Measurements from ENCODE around the gene PEX14.

Gene PEX14

DNA sequence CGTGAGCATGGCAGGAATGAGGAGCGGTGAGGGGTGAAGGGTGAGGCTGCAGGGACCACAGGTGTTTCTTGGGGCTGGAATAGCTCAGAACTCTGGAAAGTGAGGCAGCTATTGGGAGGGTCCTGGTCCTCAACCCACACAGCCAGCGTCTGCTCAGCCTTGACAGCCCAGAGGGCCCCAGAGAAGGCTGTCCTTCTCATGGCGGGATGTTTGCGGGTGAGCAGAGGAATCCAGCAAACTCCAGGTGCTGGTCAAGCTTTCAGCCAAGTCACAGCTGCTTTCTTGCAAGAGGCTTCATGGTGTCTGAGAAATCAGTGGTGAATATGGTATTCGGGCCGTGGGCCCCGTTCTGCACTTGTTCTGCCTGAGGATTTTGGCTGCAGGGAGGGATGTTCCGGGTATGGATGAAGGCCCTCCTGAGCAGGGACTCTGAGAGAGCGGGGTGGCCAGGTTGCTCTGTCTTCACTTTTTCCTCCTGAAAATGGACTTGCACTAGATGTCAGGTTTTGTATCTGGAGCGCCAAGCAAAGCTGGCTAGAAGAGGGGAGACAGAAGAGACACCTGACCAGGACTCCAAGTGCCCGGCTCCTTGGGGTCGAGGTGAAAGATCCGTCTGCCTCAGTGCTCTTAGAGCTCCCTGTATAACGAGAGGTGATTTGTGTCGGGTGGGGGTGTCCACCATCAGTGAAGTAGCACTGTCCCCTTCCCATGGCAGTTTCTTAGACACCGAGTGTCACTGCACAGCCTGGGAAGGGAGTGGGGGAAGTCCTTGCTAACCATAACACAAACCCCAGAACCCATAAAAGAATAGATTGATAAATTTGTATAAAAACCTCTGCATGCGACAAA is 139.9 kb downstream of the PEX14 start:
- ATAC-seq = no peak
- Mint-ChIP-seq H3K27me3 (no peaks in the 10 kb centered on the region), H3K36me3 (peaks cover 28% of the 10 kb centered on the region), H3K4me3 (no peak overlapping the region), H3K4me1 (peaks cover 18% of the 10 kb centered on the region), H3K27ac (peak overlapping the region; percentile 25), H3K9me3 (no peaks in the 10 kb centered on the region)

DNA sequence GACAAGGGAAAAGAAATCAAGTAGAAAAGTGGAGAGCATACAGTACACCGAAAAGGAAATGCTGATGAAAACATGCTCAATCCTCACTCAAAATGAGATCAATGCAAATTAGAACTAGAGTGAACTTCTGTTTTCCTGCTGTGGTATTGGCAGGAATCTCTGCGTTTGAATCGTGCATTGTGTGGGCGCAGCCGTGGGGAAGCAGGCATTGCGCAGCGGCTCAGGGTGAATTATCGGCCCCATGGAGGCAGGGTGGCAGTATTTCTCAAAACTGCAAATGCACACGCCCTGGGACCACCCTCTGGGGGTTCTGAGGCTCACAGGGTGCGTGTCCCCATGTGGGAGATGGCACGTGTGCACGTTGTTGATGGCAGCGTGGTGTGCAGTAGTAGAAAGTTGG is 140.6 kb downstream of the PEX14 start:
- Mint-ChIP-seq H3K27ac (peak overlapping the region; percentile 25), H3K4me3 (no peak overlapping the region), H3K36me3 (peaks cover 27% of the 10 kb centered on the region), H3K27me3 (no peaks in the 10 kb centered on the region), H3K9me3 (no peaks in the 10 kb centered on the region), H3K4me1 (peaks cover 18% of the 10 kb centered on the region)
- ATAC-seq = no peak

DNA sequence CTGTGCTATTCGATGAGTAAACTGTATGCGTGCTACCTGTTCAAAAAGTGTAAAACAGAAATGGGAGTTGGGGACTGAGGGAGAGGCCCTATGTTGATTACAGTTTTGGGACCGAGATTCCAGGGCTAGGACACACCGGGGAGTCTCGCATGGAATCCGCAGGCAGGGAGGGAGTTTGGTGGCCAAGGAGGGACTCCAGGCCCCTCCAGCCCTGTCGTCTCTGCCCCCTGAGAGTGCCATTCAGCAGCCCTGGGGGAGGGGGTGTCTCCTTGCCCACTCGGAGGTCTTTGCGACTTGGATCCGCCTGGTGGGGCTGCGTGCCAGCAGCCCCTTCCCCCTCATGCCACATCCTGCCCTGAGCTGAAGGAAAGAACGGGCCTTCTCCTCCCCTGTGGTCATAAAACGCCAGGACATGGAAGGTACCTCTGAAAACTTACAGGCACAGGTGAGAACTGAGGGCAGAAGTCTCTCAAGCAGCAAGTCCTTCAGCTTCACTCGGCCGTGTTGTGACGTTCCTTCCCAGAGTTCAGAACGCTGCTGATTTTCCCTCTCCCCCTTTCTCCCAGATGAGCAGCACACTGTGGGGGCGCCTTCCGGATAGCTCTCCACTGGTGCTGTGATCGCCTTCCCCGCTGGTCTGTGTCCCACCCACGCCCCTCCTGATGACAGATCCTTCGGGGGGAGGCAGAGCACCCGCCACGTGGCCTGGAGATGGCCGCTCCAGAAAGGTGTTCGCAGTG is 141.4 kb downstream of the PEX14 start:
- Mint-ChIP-seq H3K27me3 (no peaks in the 10 kb centered on the region), H3K36me3 (peaks cover 20% of the 10 kb centered on the region), H3K4me1 (peaks cover 18% of the 10 kb centered on the region), H3K4me3 (no peak overlapping the region), H3K27ac (no peak overlapping the region), H3K9me3 (no peaks in the 10 kb centered on the region)
- ATAC-seq = no peak

DNA sequence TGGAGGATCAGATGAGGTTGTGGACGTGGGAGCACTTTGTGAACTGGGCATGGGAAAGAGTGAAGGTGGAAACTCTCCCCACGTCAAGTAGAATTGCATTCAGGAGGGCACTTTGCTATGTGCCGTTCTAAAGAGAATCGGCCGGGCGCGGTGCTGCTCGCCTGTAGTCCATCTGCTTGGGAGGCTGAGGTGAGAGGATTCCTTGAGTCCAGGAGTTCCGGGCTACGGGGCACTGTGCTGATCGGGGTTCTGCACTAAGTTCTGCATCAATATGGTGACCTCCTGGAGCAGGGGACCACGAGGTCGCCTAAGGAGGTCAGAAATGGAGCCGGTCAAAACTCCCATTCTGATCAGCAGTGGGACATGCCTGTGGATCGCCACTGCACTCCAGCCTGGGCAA is 141.9 kb downstream of the PEX14 start:
- H3K4me3 Mint-ChIP-seq = no peak overlapping the region
- peaks cover 20% of the 10 kb centered on the region for H3K36me3 Mint-ChIP-seq
- H3K4me1 Mint-ChIP-seq = peaks cover 18% of the 10 kb centered on the region
- no peak for ATAC-seq
- no peak overlapping the region for H3K27ac Mint-ChIP-seq
- no peaks in the 10 kb centered on the region for H3K27me3 Mint-ChIP-seq
- no peaks in the 10 kb centered on the region for H3K9me3 Mint-ChIP-seq

DNA sequence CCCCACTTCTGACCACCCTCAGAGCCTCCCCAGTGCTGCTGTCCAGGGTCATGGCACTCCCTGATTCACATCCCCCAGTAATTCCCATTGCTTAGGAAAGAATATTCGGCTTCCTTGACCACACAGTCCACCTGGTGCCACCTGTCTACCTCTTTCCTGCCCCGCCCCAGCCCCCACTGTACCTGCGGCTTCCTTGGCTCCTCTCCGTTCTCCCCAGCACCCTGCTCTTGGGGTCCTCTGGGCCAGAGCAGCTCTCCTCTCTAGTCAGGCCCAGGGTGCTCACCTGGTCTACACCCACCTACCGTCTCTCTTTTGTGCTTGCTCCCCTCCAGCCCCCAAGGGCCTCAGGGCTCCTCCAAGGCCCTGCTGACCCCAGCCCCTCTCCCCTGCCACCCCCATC is 142.6 kb downstream of the PEX14 start:
- H3K27ac Mint-ChIP-seq = no peak overlapping the region
- H3K36me3 Mint-ChIP-seq = peaks cover 25% of the 10 kb centered on the region
- no peak for ATAC-seq
- H3K4me3 Mint-ChIP-seq = no peak overlapping the region
- H3K27me3 Mint-ChIP-seq = no peaks in the 10 kb centered on the region
- H3K4me1 Mint-ChIP-seq = peaks cover 18% of the 10 kb centered on the region
- no peaks in the 10 kb centered on the region for H3K9me3 Mint-ChIP-seq

DNA sequence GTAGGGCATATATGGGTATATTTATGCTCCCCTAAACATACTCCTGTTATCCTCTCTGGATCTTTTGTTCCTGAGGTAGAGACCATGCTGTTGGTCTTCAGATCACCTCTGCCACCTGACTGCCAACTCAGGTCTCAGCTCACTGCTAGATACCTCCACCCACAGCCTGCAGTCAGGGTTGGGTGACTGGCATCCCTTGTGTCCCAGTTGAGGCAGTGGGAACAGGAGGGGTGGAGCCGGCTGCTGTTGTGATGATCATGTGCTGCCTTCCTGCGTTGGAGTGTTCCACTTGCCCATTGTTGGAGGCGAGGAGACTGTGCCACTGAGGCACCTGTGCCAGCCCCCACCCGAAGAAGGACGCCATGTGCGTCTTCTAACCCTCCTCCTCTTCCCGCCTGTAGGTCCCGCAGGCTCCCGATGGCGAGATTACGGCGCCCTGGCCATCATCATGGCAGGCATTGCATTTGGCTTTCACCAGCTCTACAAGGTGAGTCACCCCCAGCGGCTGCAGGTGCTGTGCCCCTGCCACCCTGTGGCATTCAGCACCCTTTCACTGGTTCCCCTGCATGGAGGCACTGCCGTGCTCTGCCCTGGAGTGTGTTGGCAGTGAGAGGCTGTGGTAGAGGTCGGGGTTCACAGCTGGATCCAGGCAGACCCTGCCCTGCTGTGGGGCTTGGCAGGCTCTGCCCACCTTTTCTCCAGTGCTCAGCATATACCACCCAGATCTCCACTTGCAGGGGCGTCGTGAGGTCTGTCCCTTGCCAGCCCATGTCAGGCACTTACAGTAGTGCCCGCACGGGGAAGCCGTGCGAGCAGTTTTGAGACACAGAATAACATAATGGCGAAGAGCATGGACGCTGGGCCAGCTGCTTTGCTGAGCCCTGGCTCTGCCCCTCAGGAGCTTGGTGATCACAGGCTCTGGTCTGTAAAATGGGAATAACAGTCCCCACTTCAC is 143.5 kb downstream of the PEX14 start:
- Mint-ChIP-seq H3K4me3 (no peak overlapping the region), H3K4me1 (peaks cover 18% of the 10 kb centered on the region), H3K27me3 (no peaks in the 10 kb centered on the region), H3K27ac (no peak overlapping the region), H3K36me3 (peaks cover 27% of the 10 kb centered on the region), H3K9me3 (no peaks in the 10 kb centered on the region)
- ATAC-seq = no peak

DNA sequence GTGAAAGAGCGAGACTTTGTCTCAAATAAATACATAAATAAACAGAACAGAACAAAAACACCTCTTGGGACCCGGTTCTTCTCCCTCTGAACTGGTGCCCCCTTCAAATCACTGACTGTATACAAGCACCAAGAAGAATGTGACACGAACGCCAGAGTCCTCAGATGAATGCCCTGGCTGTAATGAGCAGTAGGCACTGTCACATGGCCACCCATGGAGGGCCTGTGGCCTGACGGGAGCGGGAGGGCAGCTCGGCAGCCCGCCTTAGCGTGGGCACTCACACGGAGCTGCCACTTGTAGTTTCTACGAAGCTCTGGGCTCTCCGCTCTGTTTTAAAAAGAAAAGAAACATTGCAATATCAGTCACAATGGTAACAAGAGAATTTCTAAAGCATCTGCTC is 146.0 kb downstream of the PEX14 start:
- Mint-ChIP-seq H3K27me3 (no peaks in the 10 kb centered on the region), H3K9me3 (no peaks in the 10 kb centered on the region), H3K36me3 (peaks cover 37% of the 10 kb centered on the region), H3K27ac (no peak overlapping the region), H3K4me1 (no peaks in the 10 kb centered on the region), H3K4me3 (no peak overlapping the region)
- ATAC-seq = no peak

DNA sequence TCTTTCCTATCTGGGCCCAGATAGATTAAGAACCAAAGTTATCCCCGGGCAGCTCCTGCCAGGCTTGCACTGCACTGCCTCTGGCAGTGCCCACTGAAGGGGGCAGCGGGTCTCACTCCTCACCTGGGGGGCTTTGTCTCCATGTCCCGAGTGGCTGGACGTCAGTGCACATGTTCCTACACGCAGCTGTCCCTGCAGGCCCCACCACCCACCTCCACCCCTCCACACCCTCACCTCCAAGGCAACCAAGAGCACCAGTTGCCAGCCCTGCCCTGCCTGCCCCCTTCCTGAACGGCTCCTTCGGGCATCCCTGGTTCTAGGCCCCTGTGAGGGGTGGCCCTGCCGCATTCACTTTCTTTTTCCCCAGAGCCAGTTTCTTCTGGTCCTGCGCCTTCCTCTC is 147.2 kb downstream of the PEX14 start:
- H3K4me1 Mint-ChIP-seq = no peaks in the 10 kb centered on the region
- ATAC-seq = no peak
- H3K27me3 Mint-ChIP-seq = no peaks in the 10 kb centered on the region
- H3K27ac Mint-ChIP-seq = no peak overlapping the region
- no peak overlapping the region for H3K4me3 Mint-ChIP-seq
- peaks cover 36% of the 10 kb centered on the region for H3K36me3 Mint-ChIP-seq
- H3K9me3 Mint-ChIP-seq = no peaks in the 10 kb centered on the region

DNA sequence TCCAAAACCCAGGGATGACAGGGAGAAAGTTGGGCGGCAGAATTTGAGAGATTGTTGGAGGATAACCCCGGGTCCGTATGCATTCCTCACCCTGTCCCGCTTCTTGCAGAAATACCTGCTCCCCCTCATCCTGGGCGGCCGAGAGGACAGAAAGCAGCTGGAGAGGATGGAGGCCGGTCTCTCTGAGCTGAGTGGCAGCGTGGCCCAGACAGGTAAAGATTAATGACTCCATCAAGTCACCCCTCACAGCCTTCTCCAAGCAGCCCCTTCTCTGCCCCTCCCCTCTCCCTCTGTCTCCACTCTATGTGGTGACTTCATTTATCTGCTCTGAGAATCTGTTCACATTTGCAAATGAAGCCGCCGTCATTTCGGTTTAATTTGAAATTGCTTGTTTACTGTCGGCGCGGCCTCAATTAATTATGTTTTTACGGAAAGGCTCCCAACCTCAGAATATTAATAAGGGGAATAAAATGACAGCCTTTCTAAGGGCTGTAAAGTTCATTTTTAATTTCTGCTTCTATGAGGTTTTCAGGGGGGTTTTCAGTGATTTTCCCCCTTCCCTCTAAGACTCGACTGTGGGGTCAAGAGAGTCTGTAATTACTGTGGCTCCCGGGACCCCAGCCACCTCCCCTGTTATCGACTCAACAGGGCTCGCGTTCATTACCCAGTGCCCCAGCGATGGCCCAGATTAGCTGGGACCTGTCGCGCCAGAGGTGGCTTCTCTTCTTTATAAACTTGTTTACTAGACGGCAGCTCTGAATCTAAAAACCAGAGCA is 148.3 kb downstream of the PEX14 start:
- Mint-ChIP-seq H3K27ac (no peak overlapping the region), H3K36me3 (peaks cover 34% of the 10 kb centered on the region), H3K4me1 (no peaks in the 10 kb centered on the region), H3K9me3 (no peaks in the 10 kb centered on the region), H3K4me3 (no peak overlapping the region), H3K27me3 (no peaks in the 10 kb centered on the region)
- no peak for ATAC-seq

DNA sequence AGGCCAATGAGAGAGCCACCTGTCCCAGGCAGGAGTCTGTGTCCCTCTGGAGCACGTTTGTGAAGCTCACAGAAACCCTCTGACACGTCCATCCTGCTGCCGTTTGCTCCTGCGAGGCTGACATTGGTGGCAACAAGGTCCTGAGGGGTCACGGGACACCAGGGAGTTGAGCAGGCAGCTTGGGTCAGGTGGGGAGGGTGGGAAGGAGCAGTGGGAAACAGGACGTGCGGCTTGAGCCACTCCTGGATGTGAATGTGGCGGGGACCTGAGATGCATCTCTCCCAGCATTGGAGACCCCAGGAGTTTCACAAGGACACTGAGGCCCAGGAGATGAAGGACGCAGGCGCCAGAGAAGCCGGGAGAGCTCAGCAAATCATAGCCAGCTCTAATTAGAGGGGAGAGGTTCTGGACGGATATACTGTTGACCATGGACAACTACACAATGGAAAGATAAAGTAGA is 149.0 kb downstream of the PEX14 start:
- Mint-ChIP-seq H3K27ac (no peak overlapping the region), H3K4me3 (no peak overlapping the region), H3K4me1 (no peaks in the 10 kb centered on the region), H3K36me3 (peaks cover 32% of the 10 kb centered on the region), H3K9me3 (no peaks in the 10 kb centered on the region), H3K27me3 (no peaks in the 10 kb centered on the region)
- no peak for ATAC-seq

DNA sequence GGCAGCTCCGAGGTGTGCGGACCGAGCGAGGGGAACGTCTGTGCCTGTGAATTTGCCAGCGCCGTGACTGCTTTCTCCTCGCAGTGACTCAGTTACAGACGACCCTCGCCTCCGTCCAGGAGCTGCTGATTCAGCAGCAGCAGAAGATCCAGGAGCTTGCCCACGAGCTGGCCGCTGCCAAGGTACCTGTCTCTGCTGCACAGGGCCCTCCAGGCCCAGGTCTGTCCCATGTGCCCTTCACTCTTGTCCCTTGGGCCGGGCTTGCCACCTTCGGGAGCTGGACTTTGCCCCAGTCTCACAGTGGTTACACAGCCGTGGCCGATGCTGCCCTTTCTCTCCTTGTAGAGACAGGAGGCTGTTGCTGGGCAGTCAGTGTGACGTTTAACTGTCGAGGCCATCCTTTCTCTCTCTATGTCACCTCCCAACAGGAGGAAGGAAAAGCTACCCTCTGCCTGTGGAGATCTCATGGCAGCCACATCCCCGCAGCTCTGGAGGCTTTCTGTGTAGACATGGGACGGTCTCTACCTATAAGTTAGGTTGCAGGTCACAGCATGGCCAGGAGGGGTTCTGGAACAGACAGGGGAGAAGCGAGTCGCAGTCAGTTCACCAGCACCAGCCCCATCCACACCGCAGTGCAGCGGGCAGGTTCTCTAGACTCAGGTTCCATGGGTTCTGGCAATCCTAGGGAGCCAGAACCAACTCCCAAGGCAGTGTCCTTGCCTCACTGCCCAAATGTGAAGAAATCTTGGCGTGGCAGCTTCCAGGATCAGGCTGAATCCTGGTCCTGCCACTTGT is 149.7 kb downstream of the PEX14 start:
- Mint-ChIP-seq H3K27ac (no peak overlapping the region), H3K4me1 (no peaks in the 10 kb centered on the region), H3K27me3 (no peaks in the 10 kb centered on the region), H3K36me3 (peaks cover 35% of the 10 kb centered on the region), H3K4me3 (no peak overlapping the region), H3K9me3 (no peaks in the 10 kb centered on the region)
- ATAC-seq = no peak

DNA sequence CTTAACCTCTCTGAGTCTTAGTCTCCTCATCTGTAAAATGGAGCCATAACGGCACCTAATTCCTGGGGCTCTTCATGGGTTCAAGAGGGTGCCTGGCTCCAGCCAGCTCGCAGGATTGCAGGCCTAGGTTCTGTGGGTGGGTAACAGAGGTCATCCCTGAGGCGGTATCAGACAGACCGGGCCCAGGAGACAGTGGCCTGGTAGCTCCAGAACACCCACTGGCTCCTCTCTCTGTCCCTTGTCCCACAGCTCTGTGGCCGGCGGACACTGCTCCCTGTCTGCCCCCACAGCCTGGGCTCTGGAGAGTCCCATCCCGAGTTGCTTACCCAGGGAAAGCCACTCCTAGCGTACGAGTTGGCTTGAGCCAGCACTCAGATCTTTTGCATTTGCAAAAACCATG is 150.3 kb downstream of the PEX14 start:
- H3K9me3 Mint-ChIP-seq = no peaks in the 10 kb centered on the region
- no peak overlapping the region for H3K27ac Mint-ChIP-seq
- no peaks in the 10 kb centered on the region for H3K4me1 Mint-ChIP-seq
- H3K4me3 Mint-ChIP-seq = no peak overlapping the region
- ATAC-seq = no peak
- H3K27me3 Mint-ChIP-seq = no peaks in the 10 kb centered on the region
- H3K36me3 Mint-ChIP-seq = peaks cover 41% of the 10 kb centered on the region

DNA sequence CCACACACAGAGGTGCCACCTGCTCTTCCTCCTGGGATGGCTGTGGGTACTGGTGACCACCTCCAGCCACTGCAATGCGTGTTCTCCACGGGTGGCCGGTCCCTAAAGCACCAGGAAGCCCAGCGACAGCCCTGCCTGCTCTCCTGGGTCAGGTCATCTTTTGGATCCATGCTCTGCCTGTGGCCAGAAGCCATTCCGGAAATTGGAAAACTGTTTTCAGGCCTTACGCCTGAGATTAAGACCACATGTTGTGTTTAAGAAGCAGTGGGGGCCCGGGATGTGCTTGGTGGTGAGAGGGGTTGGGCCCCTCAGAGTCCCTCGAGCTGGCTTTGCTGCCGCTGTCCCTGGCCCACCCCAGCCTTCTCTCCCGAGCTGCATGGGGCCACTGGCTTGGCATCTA is 150.8 kb downstream of the PEX14 start:
- H3K9me3 Mint-ChIP-seq = no peaks in the 10 kb centered on the region
- ATAC-seq = no peak
- H3K27ac Mint-ChIP-seq = no peak overlapping the region
- no peaks in the 10 kb centered on the region for H3K27me3 Mint-ChIP-seq
- H3K4me3 Mint-ChIP-seq = no peak overlapping the region
- H3K36me3 Mint-ChIP-seq = peaks cover 45% of the 10 kb centered on the region
- no peaks in the 10 kb centered on the region for H3K4me1 Mint-ChIP-seq

Measured in stimulated activated memory B cell treated with anti-CD40 and anti-IgM and Interleukin-4, amounts not matched to agents 10 μg/mL and 1 μg/mL and 100 μg/mL, for 72 hours (primary cell).